K562 (cell line): ENCODE data around the gene PRC1. TPM values are rescaled to one million over a fixed set of nuclear protein-coding genes. Genes with fewer than 3 reads are reported as not detected.
A peak's percentile ranks its signal among the peaks of the same experiment; 100 is the strongest.

Source experiments
- BCL6 ChIP-seq: fragments of 250-450 bp; sonication (Bioruptor Pico); IDR thresholded peaks from 2 replicates; pipeline ENCODE4 v1.4.0; 2020
- HMG20A ChIP-seq: fragments of 450-650 bp; formaldehyde crosslinking; conservative IDR thresholded peaks from 2 replicates; pipeline ENCODE4 v1.4.0; 2020; ENCODE audit warnings: mild to moderate bottlenecking, mixed read lengths
- HNRNPK ChIP-seq: fragments of 200-400 bp; formaldehyde crosslinking; IDR thresholded peaks from one replicate; pipeline ENCODE4 v1.6.1; 2018; ENCODE audit warnings: mild to moderate bottlenecking, low read depth, low read length; ENCODE audit not compliant: poor library complexity, severe bottlenecking
- KAT7 ChIP-seq: sonication (generic); formaldehyde crosslinking; IDR thresholded peaks from 2 replicates; pipeline ENCODE4 v1.8.0; 2022; ENCODE audit warnings: missing genetic modification reagents, mild to moderate bottlenecking, borderline replicate concordance
- MAFG ChIP-seq: fragments of 450-650 bp; conservative IDR thresholded peaks from 2 replicates; pipeline ENCODE4 v1.6.1; 2016; ENCODE audit warnings: missing genetic modification characterization, missing compliant biosample characterization
- PHB ChIP-seq: fragments of 250-450 bp; sonication (Bioruptor Pico); IDR thresholded peaks from 2 replicates; pipeline ENCODE4 v1.5.0; 2021
- PHF20 ChIP-seq: fragments of 450-650 bp; IDR thresholded peaks from 2 replicates; pipeline ENCODE4 v1.6.1; 2018; ENCODE audit not compliant: partially characterized antibody
- RFX1 ChIP-seq: fragments of 450-650 bp; IDR thresholded peaks from 2 replicates; pipeline ENCODE4 v1.6.1; 2016; ENCODE audit warnings: mild to moderate bottlenecking, moderate library complexity
- SNRNP70 ChIP-seq: fragments of 200-400 bp; formaldehyde crosslinking; optimal IDR thresholded peaks from 2 replicates; pipeline ENCODE3; 2017; ENCODE audit warnings: low read depth, low read length
- TBP ChIP-seq: optimal IDR thresholded peaks from 2 replicates; pipeline ENCODE3; 2011; ENCODE audit warnings: low read depth, low read length, improper control_type of control experiment
- TRIM28 ChIP-seq: fragments of 450-650 bp; IDR thresholded peaks from 2 replicates; pipeline ENCODE4 v1.6.1; 2017
- XRCC5 ChIP-seq: fragments of 200-400 bp; formaldehyde crosslinking; IDR thresholded peaks from 2 replicates; pipeline ENCODE4 v1.6.1; 2017; ENCODE audit warnings: low read depth, mild to moderate bottlenecking, low read length
- ZNF23 ChIP-seq: fragments of 250-450 bp; sonication (Bioruptor Pico); IDR thresholded peaks from 2 replicates; pipeline ENCODE4 v1.4.0; 2020; ENCODE audit warnings: mild to moderate bottlenecking
- ZNF561 ChIP-seq: fragments of 450-650 bp; formaldehyde crosslinking; conservative IDR thresholded peaks from 2 replicates; pipeline ENCODE4 v1.4.0; 2020; ENCODE audit warnings: mild to moderate bottlenecking, moderate library complexity
- polyA plus RNA-seq, 8 experiments: library from polyadenylated mRNA; depleted of rRNA in 4 of 8; stranded (reverse) in 5 of 8; unstranded in 3 of 8; fragments of >200 nt; fragmentation: Nextera tagmentation in 2 of 8; fragmentation: Illumina TruSeq in 1 of 8; extraction: Ambion mirVana in 2 of 8; extraction: Trizol in 1 of 8; gene quantifications; 2 replicates each; pipeline versions ENCODE4 v1.2.1 to v1.2.3, GENCODE V29; 2011 to 2014; ENCODE audit warnings: inconsistent platforms in 1 of 8, missing spikeins in 1 of 8
- total RNA-seq, 7 experiments: library from RNA; depleted of rRNA in 6 of 7; stranded (reverse); fragments of >200 nt in 6 of 7; fragmentation: Illumina TruSeq in 2 of 7; extraction: Trizol in 2 of 7; gene quantifications; 2 replicates each; pipeline versions ENCODE4 v1.2.1 to v1.2.3, GENCODE V29; 2011 to 2021; ENCODE audit warnings: low replicate concordance in 1 of 7
- TF ChIP-seq, protein P1 (sequence below): sonication (generic); formaldehyde crosslinking; IDR thresholded peaks from 2 replicates; pipeline ENCODE4 v1.8.0; 2022; ENCODE audit warnings: missing genetic modification reagents, mild to moderate bottlenecking, borderline replicate concordance
- TF ChIP-seq, protein P2 (sequence below): fragments of 200-600 bp; sonication (generic); IDR thresholded peaks from one replicate; pipeline ENCODE4 v1.6.1; 2012; ENCODE audit warnings: mild to moderate bottlenecking, low read depth, low read length, inconsistent platforms

The PRC1 gene
- total and polyA plus RNA-seq, 9 of the 15 experiments (the other 6 are each of a cell fraction or from before 2014, with no cell fraction given) = 156 to 391 (median 240) TPM

DNA sequence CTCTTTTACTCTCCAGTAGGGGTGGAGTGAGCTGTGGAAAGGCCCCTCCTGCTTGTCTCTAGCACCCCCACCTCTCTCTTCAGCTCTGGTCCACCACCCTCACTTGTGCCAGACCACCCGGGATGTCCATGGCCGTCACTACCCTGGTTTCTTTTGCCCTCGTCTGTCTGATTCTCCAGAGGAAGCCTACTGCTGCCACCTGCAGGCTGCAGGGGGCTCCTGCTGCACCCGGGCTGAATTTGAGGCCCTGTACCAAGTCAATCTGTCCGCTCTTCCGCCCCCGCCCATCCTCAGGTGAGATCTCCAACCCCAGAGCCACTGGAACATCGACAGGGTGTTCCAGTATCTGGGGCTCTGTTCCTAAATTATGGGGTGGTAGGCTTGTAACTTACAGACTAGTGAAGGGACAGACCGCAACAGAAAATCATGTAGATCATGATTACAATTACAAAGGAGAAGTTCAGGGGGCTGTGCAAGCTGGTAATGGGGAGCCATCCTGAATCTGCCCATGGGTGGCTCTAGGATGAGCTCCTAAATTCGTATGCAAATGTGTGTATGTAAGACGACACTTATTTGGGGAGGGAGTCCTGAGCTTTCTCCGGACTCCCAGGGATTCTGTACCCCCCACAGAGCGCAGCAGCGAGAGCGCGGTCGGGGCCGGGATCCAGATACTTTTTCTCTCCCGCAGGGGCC is 59.9 kb downstream of the PRC1 start (continued):
- TF ChIP-seq, protein P1, sequence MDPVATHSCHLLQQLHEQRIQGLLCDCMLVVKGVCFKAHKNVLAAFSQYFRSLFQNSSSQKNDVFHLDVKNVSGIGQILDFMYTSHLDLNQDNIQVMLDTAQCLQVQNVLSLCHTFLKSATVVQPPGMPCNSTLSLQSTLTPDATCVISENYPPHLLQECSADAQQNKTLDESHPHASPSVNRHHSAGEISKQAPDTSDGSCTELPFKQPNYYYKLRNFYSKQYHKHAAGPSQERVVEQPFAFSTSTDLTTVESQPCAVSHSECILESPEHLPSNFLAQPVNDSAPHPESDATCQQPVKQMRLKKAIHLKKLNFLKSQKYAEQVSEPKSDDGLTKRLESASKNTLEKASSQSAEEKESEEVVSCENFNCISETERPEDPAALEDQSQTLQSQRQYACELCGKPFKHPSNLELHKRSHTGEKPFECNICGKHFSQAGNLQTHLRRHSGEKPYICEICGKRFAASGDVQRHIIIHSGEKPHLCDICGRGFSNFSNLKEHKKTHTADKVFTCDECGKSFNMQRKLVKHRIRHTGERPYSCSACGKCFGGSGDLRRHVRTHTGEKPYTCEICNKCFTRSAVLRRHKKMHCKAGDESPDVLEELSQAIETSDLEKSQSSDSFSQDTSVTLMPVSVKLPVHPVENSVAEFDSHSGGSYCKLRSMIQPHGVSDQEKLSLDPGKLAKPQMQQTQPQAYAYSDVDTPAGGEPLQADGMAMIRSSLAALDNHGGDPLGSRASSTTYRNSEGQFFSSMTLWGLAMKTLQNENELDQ = no peak
- TF ChIP-seq ZNF561 (CRISPR knock-in tag) (no peak), BCL6 (CRISPR knock-in tag) (no peak), KAT7 (CRISPR knock-in tag) (no peak), HNRNPK (no peak), ZNF23 (CRISPR knock-in tag) (no peak), XRCC5 (peak; percentile 73; the same call in 1 of the 2 replicates), RFX1 (no peak), SNRNP70 (no peak), PHF20 (no peak), TBP (peak; percentile 33), PHB (CRISPR knock-in tag) (no peak), MAFG (no peak), HMG20A (no peak), TRIM28 (no peak)
- TF ChIP-seq, protein P2, sequence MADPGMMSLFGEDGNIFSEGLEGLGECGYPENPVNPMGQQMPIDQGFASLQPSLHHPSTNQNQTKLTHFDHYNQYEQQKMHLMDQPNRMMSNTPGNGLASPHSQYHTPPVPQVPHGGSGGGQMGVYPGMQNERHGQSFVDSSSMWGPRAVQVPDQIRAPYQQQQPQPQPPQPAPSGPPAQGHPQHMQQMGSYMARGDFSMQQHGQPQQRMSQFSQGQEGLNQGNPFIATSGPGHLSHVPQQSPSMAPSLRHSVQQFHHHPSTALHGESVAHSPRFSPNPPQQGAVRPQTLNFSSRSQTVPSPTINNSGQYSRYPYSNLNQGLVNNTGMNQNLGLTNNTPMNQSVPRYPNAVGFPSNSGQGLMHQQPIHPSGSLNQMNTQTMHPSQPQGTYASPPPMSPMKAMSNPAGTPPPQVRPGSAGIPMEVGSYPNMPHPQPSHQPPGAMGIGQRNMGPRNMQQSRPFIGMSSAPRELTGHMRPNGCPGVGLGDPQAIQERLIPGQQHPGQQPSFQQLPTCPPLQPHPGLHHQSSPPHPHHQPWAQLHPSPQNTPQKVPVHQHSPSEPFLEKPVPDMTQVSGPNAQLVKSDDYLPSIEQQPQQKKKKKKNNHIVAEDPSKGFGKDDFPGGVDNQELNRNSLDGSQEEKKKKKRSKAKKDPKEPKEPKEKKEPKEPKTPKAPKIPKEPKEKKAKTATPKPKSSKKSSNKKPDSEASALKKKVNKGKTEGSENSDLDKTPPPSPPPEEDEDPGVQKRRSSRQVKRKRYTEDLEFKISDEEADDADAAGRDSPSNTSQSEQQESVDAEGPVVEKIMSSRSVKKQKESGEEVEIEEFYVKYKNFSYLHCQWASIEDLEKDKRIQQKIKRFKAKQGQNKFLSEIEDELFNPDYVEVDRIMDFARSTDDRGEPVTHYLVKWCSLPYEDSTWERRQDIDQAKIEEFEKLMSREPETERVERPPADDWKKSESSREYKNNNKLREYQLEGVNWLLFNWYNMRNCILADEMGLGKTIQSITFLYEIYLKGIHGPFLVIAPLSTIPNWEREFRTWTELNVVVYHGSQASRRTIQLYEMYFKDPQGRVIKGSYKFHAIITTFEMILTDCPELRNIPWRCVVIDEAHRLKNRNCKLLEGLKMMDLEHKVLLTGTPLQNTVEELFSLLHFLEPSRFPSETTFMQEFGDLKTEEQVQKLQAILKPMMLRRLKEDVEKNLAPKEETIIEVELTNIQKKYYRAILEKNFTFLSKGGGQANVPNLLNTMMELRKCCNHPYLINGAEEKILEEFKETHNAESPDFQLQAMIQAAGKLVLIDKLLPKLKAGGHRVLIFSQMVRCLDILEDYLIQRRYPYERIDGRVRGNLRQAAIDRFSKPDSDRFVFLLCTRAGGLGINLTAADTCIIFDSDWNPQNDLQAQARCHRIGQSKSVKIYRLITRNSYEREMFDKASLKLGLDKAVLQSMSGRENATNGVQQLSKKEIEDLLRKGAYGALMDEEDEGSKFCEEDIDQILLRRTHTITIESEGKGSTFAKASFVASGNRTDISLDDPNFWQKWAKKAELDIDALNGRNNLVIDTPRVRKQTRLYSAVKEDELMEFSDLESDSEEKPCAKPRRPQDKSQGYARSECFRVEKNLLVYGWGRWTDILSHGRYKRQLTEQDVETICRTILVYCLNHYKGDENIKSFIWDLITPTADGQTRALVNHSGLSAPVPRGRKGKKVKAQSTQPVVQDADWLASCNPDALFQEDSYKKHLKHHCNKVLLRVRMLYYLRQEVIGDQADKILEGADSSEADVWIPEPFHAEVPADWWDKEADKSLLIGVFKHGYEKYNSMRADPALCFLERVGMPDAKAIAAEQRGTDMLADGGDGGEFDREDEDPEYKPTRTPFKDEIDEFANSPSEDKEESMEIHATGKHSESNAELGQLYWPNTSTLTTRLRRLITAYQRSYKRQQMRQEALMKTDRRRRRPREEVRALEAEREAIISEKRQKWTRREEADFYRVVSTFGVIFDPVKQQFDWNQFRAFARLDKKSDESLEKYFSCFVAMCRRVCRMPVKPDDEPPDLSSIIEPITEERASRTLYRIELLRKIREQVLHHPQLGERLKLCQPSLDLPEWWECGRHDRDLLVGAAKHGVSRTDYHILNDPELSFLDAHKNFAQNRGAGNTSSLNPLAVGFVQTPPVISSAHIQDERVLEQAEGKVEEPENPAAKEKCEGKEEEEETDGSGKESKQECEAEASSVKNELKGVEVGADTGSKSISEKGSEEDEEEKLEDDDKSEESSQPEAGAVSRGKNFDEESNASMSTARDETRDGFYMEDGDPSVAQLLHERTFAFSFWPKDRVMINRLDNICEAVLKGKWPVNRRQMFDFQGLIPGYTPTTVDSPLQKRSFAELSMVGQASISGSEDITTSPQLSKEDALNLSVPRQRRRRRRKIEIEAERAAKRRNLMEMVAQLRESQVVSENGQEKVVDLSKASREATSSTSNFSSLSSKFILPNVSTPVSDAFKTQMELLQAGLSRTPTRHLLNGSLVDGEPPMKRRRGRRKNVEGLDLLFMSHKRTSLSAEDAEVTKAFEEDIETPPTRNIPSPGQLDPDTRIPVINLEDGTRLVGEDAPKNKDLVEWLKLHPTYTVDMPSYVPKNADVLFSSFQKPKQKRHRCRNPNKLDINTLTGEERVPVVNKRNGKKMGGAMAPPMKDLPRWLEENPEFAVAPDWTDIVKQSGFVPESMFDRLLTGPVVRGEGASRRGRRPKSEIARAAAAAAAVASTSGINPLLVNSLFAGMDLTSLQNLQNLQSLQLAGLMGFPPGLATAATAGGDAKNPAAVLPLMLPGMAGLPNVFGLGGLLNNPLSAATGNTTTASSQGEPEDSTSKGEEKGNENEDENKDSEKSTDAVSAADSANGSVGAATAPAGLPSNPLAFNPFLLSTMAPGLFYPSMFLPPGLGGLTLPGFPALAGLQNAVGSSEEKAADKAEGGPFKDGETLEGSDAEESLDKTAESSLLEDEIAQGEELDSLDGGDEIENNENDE = no peak
